NCI-H146 treated with DMSO at 0.1 percent for 48 hours (cell line): ENCODE results near the gene ARF6.
A peak's percentile ranks its signal among the peaks of the same experiment; 100 is the strongest.
"Not testable (repeated sequence)": the region's sequence is repeated elsewhere in the genome, so short reads cannot be mapped to it uniquely, and the experiment has no call there.

Source experiments
- DNase-seq: peaks from one replicate; lab custom pipeline; 2025; ENCODE audit not compliant: unreplicated experiment; lab: John Stamatoyannopoulos, UW

Gene ARF6

DNA sequence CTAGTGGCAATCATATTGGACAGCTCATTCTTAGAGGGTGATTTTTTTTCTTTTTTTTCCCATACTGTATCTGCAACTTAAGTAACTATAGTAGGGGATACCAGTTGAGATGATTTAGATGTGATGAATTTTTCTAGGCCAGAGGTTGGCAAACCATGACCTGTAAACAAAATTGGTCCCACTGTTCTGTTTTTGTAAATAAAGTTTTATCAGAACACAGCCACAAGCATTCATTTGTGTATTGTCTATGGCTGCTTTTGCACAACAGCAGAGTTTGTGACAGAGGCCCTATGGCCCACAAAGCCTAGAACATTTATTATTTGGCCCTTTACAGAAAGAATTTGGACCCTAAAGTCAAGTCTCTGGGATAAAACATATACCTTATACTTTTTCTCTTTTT lies 11.4 kb downstream of the ARF6 start:
- no peak for DNase-seq

GRCh38 chr14:49905989-49906388 lies 13.1 kb downstream of the ARF6 start:
- DNase-seq: no peak

- DNase-seq: no peak
Observed at GRCh38 chr14:49907186-49907585, 14.3 kb downstream of the ARF6 start.

DNA sequence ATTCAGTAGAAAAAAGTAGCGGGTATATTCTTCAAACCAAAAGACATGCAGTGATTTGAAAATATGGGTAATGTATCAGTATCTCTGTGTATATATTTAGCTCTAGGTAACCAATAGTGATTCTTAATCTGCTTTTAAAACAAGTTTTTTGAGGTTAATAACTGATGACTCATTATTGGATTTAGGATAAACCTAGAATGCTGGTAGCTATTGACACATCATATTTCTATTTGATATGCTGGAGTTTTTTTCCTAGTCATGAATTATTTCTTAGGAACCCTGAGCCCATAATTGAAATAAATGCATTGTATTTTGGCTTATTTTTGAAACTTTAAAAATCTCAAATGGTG lies 15.5 kb downstream of the ARF6 start:
- DNase-seq: no peak

GRCh38 chr14:49909016-49909415 lies 16.1 kb downstream of the ARF6 start:
- no peak for DNase-seq

- DNase-seq: no peak
Observed at GRCh38 chr14:49915085-49915484, 22.2 kb downstream of the ARF6 start.

DNA sequence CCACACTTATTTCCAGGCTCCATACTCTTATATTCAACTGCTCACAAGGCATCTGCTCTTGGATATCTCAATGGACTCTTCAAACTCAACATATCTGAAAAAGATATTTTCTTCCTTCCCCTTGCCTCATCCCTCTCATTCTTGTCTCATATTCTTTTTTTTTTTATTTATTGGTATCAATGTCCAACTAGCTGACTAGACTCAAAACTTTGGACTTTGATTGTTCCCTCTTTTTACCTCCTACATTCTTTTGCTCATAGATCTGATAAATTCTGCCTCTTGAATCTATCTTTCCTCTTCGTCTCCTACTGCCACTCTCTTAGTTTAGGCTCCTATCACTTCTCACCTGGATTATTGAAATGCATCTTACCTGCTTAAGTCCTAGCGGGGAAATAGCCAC lies 25.8 kb downstream of the ARF6 start:
- DNase-seq: no peak

- no peak for DNase-seq
Observed at GRCh38 chr14:49919825-49920659, 27.2 kb downstream of the ARF6 start.

- DNase-seq: no peak
Observed at GRCh38 chr14:49920935-49921334, 28.1 kb downstream of the ARF6 start.

DNA sequence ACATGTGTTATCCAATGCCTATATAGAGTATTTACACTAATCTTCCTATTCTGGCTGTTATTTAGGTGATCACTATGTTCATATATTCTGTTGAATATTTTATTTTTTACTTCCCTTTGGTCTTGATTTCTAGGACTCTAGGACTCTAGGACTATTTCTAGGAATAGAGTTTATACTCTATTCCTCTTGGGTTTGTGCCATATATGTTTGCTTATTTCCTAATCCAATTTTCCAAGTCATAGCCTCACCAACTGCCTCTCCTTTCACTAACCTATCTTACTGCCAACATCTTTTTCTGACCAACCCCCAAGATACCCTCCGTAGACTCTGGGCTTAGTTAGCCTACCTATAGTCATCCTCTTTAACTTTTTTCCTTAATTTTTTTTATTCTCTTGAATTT lies 28.5 kb downstream of the ARF6 start:
- DNase-seq: no peak

DNA sequence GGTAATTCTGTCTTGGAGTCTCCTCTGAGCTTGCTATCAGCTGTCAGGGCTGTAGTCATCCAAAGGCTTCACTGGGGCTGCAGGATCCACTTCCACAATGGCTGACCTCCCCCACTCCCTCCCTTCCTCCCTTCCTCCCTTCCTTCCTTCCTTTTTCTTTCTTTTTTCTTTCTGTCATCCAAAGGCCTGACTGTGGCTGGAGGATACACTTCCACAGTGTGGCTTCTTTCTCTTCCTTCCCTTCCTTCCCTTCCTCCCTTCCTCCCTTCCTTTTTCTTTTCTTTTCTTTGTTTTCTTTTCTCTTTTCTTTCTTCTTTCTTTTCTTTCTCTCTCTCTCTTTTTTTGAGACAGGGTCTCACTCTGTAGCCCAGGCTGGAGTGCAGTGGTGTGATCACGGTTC lies 30.6 kb downstream of the ARF6 start:
- DNase-seq: no peak

GRCh38 chr14:49923881-49924280 lies 31.0 kb downstream of the ARF6 start:
- DNase-seq: no peak

DNA sequence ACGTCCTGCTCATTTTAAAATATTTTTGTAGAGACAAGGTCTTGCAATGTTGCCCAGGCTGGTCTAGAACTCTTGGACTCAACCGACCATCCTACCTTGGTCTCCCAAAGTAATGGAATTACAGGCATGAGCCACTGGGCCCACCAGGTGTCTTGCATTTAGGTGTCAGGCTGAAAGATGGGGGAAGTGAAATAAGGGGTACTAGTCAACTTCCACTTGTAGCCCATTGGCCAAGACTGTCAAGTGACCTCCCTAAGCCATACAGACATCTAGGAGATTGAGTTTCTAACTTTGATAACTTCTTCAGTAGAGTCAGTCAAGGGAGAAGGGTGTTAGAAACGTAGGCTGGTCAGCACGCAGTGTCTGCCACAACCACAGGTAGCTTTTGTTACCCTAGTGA lies 32.0 kb downstream of the ARF6 start:
- no peak for DNase-seq

DNA sequence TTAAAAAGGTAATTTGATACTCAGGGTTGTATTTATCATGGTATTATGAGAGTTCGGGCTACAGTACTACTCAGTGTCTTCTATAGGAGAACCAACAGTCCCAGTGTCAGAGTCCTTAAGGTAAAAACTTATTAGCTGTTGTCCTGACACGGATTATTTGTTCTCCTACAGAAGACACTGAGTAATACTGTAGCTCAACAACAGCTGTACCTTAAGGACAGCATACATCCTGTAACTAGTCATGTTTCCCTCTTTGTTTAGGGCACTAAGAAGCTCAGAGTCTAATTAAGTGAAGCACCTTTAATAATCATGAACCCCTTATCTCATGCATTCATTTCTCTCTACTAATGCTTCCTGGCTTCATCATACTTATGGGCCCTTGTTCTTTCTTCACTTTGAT lies 33.9 kb downstream of the ARF6 start:
- no peak for DNase-seq

- no peak for DNase-seq
Observed at GRCh38 chr14:49928015-49928414, 35.1 kb downstream of the ARF6 start.

DNA sequence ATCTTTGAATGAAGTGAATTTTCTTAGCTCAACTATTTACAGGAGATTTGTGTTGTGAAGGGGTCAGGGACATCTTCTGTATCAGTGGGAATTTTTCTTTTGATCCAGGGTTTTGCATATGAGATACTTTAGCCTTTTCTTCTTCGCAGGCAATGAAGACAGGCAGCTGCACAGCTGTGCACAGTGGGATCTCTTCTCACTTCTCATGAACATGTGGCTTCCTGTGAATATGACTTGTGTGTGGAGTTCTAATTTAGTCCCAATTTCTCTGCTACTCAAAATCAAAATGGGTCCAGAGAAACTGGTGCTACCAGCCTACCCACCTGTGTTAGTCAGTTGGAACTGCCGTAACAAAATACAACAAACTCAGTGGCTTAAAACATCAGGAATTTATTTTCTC lies 37.8 kb downstream of the ARF6 start:
- no peak for DNase-seq

GRCh38 chr14:49931523-49931922 lies 38.6 kb downstream of the ARF6 start:
- DNase-seq: peak; percentile 15

DNA sequence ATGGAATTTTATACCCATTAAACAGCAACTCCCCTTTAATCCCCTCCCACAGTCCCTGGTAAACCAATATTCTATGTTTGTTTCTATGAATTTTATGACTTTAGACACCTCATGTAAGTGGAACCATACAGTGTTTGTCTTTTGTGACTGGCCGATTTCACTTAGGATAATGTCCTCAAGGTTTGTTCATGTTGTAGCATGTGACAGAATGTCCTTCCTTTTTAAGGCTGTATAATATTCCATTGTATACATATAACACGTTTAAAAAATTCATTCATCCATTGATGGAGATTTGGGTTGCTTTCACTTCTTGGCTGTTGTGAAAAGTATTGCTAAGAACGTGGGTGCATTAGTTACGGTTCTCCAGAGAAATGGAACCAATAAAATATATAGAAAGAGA lies 40.2 kb downstream of the ARF6 start:
- no peak for DNase-seq

- DNase-seq: no peak
Observed at GRCh38 chr14:49933704-49934103, 40.8 kb downstream of the ARF6 start.

DNA sequence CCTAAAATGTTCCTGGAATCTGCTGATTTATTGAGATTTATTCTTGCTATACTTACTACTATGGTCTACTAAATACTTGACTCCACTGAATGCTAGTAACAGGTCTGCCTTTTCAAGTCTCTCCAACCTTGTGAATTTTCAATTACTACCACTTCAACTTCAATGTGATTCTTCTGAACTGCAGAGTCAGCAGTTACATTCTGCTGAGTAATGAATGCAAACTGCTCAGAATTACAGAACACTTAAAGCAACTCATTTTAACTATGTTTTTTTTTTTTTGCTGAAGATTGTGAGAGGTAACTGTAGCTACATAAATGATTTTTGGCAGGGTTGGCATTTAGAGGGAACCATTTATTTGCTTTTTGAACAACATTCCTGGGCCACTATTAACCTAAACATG lies 41.8 kb downstream of the ARF6 start:
- no peak for DNase-seq

DNA sequence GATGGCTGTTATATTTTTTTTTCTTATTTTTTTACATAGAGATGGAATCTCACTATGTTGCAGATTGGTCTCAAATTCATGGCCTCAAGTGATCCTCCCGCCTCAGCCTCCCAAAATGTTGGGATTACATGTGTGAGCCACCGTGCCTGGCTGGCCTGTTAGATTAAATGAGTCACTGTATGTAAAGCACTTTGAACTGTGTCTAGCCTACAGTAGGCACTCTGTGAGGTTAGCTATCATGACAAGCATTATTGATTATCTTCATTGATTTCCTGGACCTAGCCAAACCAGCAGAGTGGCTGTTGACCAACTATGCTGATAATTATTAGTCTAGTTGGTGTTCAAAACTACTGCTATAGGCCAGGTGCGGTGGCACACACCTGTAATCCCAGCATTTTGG lies 42.6 kb downstream of the ARF6 start:
- DNase-seq: no peak

GRCh38 chr14:49936246-49936645 lies 43.4 kb downstream of the ARF6 start:
- not testable (repeated sequence) for DNase-seq

DNA sequence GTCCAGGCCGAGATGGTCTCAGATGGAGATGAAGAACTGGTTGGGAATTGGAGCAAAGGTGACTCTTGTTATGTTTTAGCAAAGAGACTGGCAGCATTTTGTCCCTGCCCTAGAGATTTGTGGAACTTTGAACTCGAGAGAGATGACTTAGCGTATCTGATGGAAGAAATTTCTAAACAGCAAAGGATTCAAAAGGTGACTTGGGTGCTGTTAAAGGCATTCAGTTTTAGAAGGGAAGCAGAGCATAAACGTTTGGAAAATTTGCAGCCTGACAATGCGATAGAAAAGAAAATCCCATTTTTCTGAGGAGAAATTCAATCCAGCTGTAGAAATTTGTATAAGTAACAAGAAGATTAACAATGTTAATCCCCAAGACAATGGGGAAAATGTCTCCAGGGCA lies 44.0 kb downstream of the ARF6 start:
- not testable (repeated sequence) for DNase-seq
